HepG2 (cell line): ENCODE results near the gene OTULINL. TPM values are rescaled to one million over a fixed set of nuclear protein-coding genes. Genes with fewer than 3 reads are reported as not detected.

Experiments
- ATAC-seq: fragments of 200-7000 bp; cut with Tn5 transposase; 3 replicates; pipeline ENCODE4 v1.9.1; 2020; ENCODE audit warnings: mild to moderate bottlenecking, moderate library complexity
- BruUV-seq: library from RNA; stranded (reverse); fragments of 400-500 nt; replicated peaks from 2 replicates; lab custom pipeline; 2021; lab: Mats Ljungman, UMichigan
- CTCF ChIA-PET: fragments of 300-600 bp; formaldehyde crosslinking; extraction: SDS; loops from one replicate; lab custom pipeline; 2021; ENCODE audit warnings: low total read pairs, inconsistent platforms, low intra/inter-chr PET ratio; lab: Yijun Ruan, JAX
- POLR2A ChIA-PET: fragments of 350-600 bp; sonication (Branson Sonifier 250); formaldehyde crosslinking; loops from one replicate; lab custom pipeline; 2020; ENCODE audit warnings: antibody characterized with exemption, inconsistent platforms; lab: Yijun Ruan, JAX
- DNase-seq: peaks from one replicate; pipeline ENCODE4 v3.0.0-alpha.2; 2015; ENCODE audit warnings: low spot score
- FAIRE-seq: peaks from 3 replicates; lab custom pipeline; 2011; peaks lifted over from hg19 to GRCh38; lab: Jason Lieb, UNC
- H2AFZ ChIP-seq: one replicate; pipeline ENCODE4 v1.6.1; 2011; ENCODE audit warnings: low read length, inconsistent platforms
- H3K27ac ChIP-seq: fragments of 300-600 bp; 3 replicates; pipeline ENCODE4 v1.8.0; 2011; ENCODE audit warnings: mixed run types, mild to moderate bottlenecking, mixed read lengths, low read length, inconsistent platforms; ENCODE audit not compliant: insufficient read depth; ENCODE audit errors: extremely low read length
- H3K27me3 ChIP-seq, 2 experiments: fragments of 200-600 bp in 1 of 2; 2 replicates in 1 of 2; 3 replicates in 1 of 2; pipeline versions ENCODE4 v1.6.0 to v1.8.0; 2011; ENCODE audit warnings: low read length in 2 of 2, mild to moderate bottlenecking in 2 of 2, moderate library complexity in 2 of 2, inconsistent platforms in 1 of 2; ENCODE audit not compliant: insufficient read depth in 2 of 2, control insufficient read depth in 1 of 2
- H3K36me3 ChIP-seq, 2 experiments: fragments of 200-600 bp in 1 of 2; replicated peaks in 1 of 2; 2 replicates in 1 of 2; 3 replicates in 1 of 2; pipeline versions ENCODE4 v1.5.1 to v1.8.0; 2011; ENCODE audit warnings: low read length in 2 of 2, inconsistent platforms in 1 of 2; ENCODE audit not compliant: insufficient read depth in 2 of 2, control insufficient read depth in 1 of 2
- H3K4me1 ChIP-seq: 2 replicates; pipeline ENCODE4 v1.5.1; 2012; ENCODE audit warnings: low read length, inconsistent platforms; ENCODE audit not compliant: insufficient read depth
- H3K4me2 ChIP-seq: 2 replicates; pipeline ENCODE4 v1.6.0; 2011; ENCODE audit warnings: low read depth, low read length, inconsistent platforms
- H3K4me3 ChIP-seq, 3 experiments: fragments of 200-600 bp in 1 of 3; sonication (generic), shearing (Covaris generic) in 1 of 3; replicated peaks in 1 of 3; 2 replicates each; pipeline ENCODE4 v1.5.1; 2011 to 2016; ENCODE audit warnings: low read length in 3 of 3, inconsistent platforms in 2 of 3, low read depth in 2 of 3, mild to moderate bottlenecking in 2 of 3, control low read depth in 1 of 3, mixed read lengths in 1 of 3; ENCODE audit not compliant: insufficient read depth in 1 of 3
- H3K79me2 ChIP-seq: one replicate; pipeline ENCODE4 v1.6.1; 2011; ENCODE audit warnings: low read length, inconsistent platforms; ENCODE audit not compliant: insufficient read depth
- H3K9ac ChIP-seq: 2 replicates; pipeline ENCODE4 v1.6.0; 2011; ENCODE audit warnings: mild to moderate bottlenecking, low read depth, low read length, inconsistent platforms; ENCODE audit not compliant: insufficient read depth
- H3K9me3 ChIP-seq: 2 replicates; pipeline ENCODE4 v1.5.1; 2012; ENCODE audit warnings: mild to moderate bottlenecking, low read length
- H4K20me1 ChIP-seq: 2 replicates; pipeline ENCODE4 v1.6.0; 2011; ENCODE audit warnings: inconsistent platforms, mild to moderate bottlenecking, low read length, moderate library complexity; ENCODE audit not compliant: insufficient read depth
- EEA1 ChIP-seq: sonication (generic); formaldehyde crosslinking; IDR thresholded peaks from 2 replicates; pipeline ENCODE4 v1.5.1; 2020; ENCODE audit warnings: mild to moderate bottlenecking, missing genetic modification reagents, borderline replicate concordance
- HMG20A ChIP-seq: IDR thresholded peaks from 2 replicates; pipeline ENCODE4 v1.6.1; 2016; ENCODE audit warnings: borderline replicate concordance
- KIAA2018 ChIP-seq: sonication (generic); formaldehyde crosslinking; IDR thresholded peaks from 2 replicates; pipeline ENCODE4 v1.5.0; 2020; ENCODE audit warnings: mild to moderate bottlenecking, missing genetic modification reagents, borderline replicate concordance
- MIER2 ChIP-seq: IDR thresholded peaks from 2 replicates; pipeline ENCODE4 v1.6.1; 2016; ENCODE audit warnings: missing biosample characterization, missing genetic modification reagents
- STAG1 ChIP-seq: sonication (generic); formaldehyde crosslinking; IDR thresholded peaks from 2 replicates; pipeline ENCODE4 v1.4.0; 2020; ENCODE audit warnings: missing genetic modification reagents
- ZBTB49 ChIP-seq: sonication (generic); formaldehyde crosslinking; IDR thresholded peaks from 2 replicates; pipeline ENCODE4 v1.4.0; 2020; ENCODE audit warnings: missing genetic modification reagents, borderline replicate concordance
- ZFP36L1 ChIP-seq: sonication (generic); formaldehyde crosslinking; IDR thresholded peaks from 2 replicates; pipeline ENCODE4 v1.8.0; 2022; ENCODE audit warnings: mild to moderate bottlenecking, missing genetic modification reagents, moderate library complexity
- ZNF281 ChIP-seq: sonication (generic); formaldehyde crosslinking; IDR thresholded peaks from 2 replicates; pipeline ENCODE4 v1.4.0; 2020; ENCODE audit warnings: missing genetic modification reagents, borderline replicate concordance
- ZNF367 ChIP-seq: sonication (generic); formaldehyde crosslinking; IDR thresholded peaks from 2 replicates; pipeline ENCODE4 v1.4.0; 2020; ENCODE audit warnings: missing genetic modification reagents, borderline replicate concordance
- WGBS: methylation state at CpG from one replicate; pipeline ENCODE4 v1.1.6; 2017; ENCODE audit warnings: low lambda C conversion rate; 5-methylcytosine and 5-hydroxymethylcytosine counted together
- in situ Hi-C: cut with HindIII; loops from 2 replicates; pipeline ENCODE4 v1.10.0; 2017; ENCODE audit warnings: low pct_unique_long_range_greater_than_20kb; ENCODE audit not compliant: extremely low pct_ligation_motif_present
- intact Hi-C: fragments of 100-400 bp; cut with micrococcal nuclease; formaldehyde crosslinking; loops from one replicate; pipeline ENCODE4 v1.10.0; 2022; ENCODE audit not compliant: unreplicated experiment
- polyA plus RNA-seq, 8 experiments: library from polyadenylated mRNA; depleted of rRNA in 3 of 8; stranded (reverse) in 7 of 8; unstranded in 1 of 8; fragments of >200 nt; fragmentation: Illumina TruSeq in 4 of 8; extraction: Trizol in 4 of 8; gene quantifications; 2 replicates each; pipeline versions ENCODE4 v1.2.1 to v1.2.3, GENCODE V29; 2011 to 2016; ENCODE audit warnings: low read depth in 4 of 8, missing spikeins in 1 of 8, mixed read lengths in 1 of 8; ENCODE audit not compliant: insufficient read depth in 1 of 8
- total RNA-seq, 5 experiments: library from RNA; depleted of rRNA; stranded (reverse); fragments of >200 nt; fragmentation: Illumina TruSeq; extraction: Trizol; gene quantifications; 2 replicates each; pipeline ENCODE4 v1.2.3, GENCODE V29; 2016; ENCODE audit warnings: low read depth in 1 of 5

Gene OTULINL
- total and polyA plus RNA-seq, 2 of the 13 experiments (the other 11 are each of a cell fraction or from before 2014, with no cell fraction given): 0.04 to 0.40 TPM

- TF ChIP-seq KIAA2018 (CRISPR knock-in tag): no peak
- TF ChIP-seq ZFP36L1 (CRISPR knock-in tag): no peak
- no peak for TF ChIP-seq EEA1
- TF ChIP-seq, all 625 proteins: peak for 0
These were observed 12.9 kb downstream of the OTULINL start (continued) for GRCh38 chr5:14594378-14595074.

GRCh38 chr5:14595189-14595588 is 13.6 kb downstream of the OTULINL start:
- no peak for ATAC-seq
- in situ Hi-C loops: no loop called here
- no peak overlapping the region for H3K27ac ChIP-seq
- H3K9me3 ChIP-seq: no peaks in the 10 kb centered on the region
- H2AFZ ChIP-seq: no peak overlapping the region
- no peak overlapping the region for H3K9ac ChIP-seq
- POLR2A ChIA-PET: no interaction called here
- no peaks in the 10 kb centered on the region for H3K27me3 ChIP-seq
- 63% methylated on average over 3 of the region's 3 CpGs for WGBS
- no peaks in the 10 kb centered on the region for H4K20me1 ChIP-seq
- CTCF ChIA-PET: no interaction called here
- H3K36me3 ChIP-seq: no peaks in the 10 kb centered on the region
- DNase-seq: no peak
- intact Hi-C loops: no loop called here
- H3K4me3 ChIP-seq: no peak overlapping the region
- BruUV-seq: no TSS peak
- no peak overlapping the region for H3K4me2 ChIP-seq
- H3K79me2 ChIP-seq: no peaks in the 10 kb centered on the region
- FAIRE-seq: no peak
- peaks cover 9% of the 10 kb centered on the region for H3K4me1 ChIP-seq
- TF ChIP-seq ZNF281 (CRISPR knock-in tag): no peak
- no peak for TF ChIP-seq HMG20A (CRISPR knock-in tag)
- TF ChIP-seq MIER2 (CRISPR knock-in tag): no peak
- no peak for TF ChIP-seq ZBTB49 (CRISPR knock-in tag)
- no peak for TF ChIP-seq ZNF367 (CRISPR knock-in tag)
- TF ChIP-seq STAG1: no peak
